HG03521 (cell line): Measurements from ENCODE around the gene CRK.

Experiments used
- ATAC-seq: cut with Tn5 transposase; IDR thresholded peaks from one replicate; pipeline ENCODE4 v1.9.1; 2021; ENCODE audit warnings: mild to moderate bottlenecking, moderate library complexity; ENCODE audit not compliant: unreplicated experiment

The CRK gene

GRCh38 chr17:1486802-1487695 lies 31.0 kb upstream of the CRK start:
- no peak for ATAC-seq

GRCh38 chr17:1485423-1486376 lies 29.7 kb upstream of the CRK start:
- no peak for ATAC-seq

GRCh38 chr17:1484676-1485422 lies 28.8 kb upstream of the CRK start:
- no peak for ATAC-seq

- no peak for ATAC-seq
Observed at GRCh38 chr17:1484060-1484535, 28.1 kb upstream of the CRK start.

- ATAC-seq: no peak
Observed at GRCh38 chr17:1482680-1483079, 26.6 kb upstream of the CRK start.

- ATAC-seq: no peak
Observed at GRCh38 chr17:1481736-1482135, 25.7 kb upstream of the CRK start.

- no peak for ATAC-seq
Observed at GRCh38 chr17:1480747-1481465, 24.9 kb upstream of the CRK start.

- ATAC-seq: no peak
Observed at GRCh38 chr17:1478418-1478817, 22.4 kb upstream of the CRK start.

GRCh38 chr17:1475321-1475854 lies 19.4 kb upstream of the CRK start:
- ATAC-seq: no peak

GRCh38 chr17:1474402-1475189 lies 18.6 kb upstream of the CRK start:
- ATAC-seq: no peak

GRCh38 chr17:1473841-1474240 lies 17.8 kb upstream of the CRK start:
- no peak for ATAC-seq

- ATAC-seq: no peak
Observed at GRCh38 chr17:1473170-1473569, 17.1 kb upstream of the CRK start.

GRCh38 chr17:1471911-1472821 lies 16.1 kb upstream of the CRK start:
- ATAC-seq: no peak

- ATAC-seq: no peak
Observed at GRCh38 chr17:1471490-1471889, 15.5 kb upstream of the CRK start.

- ATAC-seq: no peak
Observed at GRCh38 chr17:1470755-1471462, 14.9 kb upstream of the CRK start.

- ATAC-seq: no peak
Observed at GRCh38 chr17:1470071-1470754, 14.2 kb upstream of the CRK start.
